Panc1 (cell line): Measurements from ENCODE around the gene PRAMEF13. TPM values are rescaled to one million over a fixed set of nuclear protein-coding genes. Genes with fewer than 3 reads are reported as not detected.

Experiments
- total RNA-seq: library from RNA; stranded (reverse); gene quantifications from one replicate; pipeline ENCODE4 v1.2.1, GENCODE V29; 2021; ENCODE audit not compliant: unreplicated experiment

The PRAMEF13 gene
- total RNA-seq, 1 experiment from 2014 or later = not detected

Other genes with a start within 250 kb of the PRAMEF13 start
- gene PRAMEF27, start 144.8 kb downstream of the PRAMEF13 start, total RNA-seq = not detected
- gene HNRNPCL3, start 140.6 kb downstream of the PRAMEF13 start, total RNA-seq = not detected
- not detected for gene PRAMEF25, start 130.6 kb downstream of the PRAMEF13 start, total RNA-seq
- not detected for gene HNRNPCL2, start 84.6 kb downstream of the PRAMEF13 start, total RNA-seq
- gene PRAMEF26, start 45.4 kb downstream of the PRAMEF13 start, total RNA-seq = not detected
- not detected for gene HNRNPCL4, start 35.8 kb downstream of the PRAMEF13 start, total RNA-seq
- not detected for gene PRAMEF9, start 29.6 kb downstream of the PRAMEF13 start, total RNA-seq
- gene PRAMEF18, start 24.7 kb upstream of the PRAMEF13 start, total RNA-seq = not detected
- not detected for gene PRAMEF5, start 52.8 kb upstream of the PRAMEF13 start, total RNA-seq
- not detected for gene PRAMEF8, start 83.7 kb upstream of the PRAMEF13 start, total RNA-seq
- not detected for gene PRAMEF33, start 102.1 kb upstream of the PRAMEF13 start, total RNA-seq
- gene PRAMEF15, start 114.2 kb upstream of the PRAMEF13 start, total RNA-seq = not detected
- gene PRAMEF14, start 145.7 kb upstream of the PRAMEF13 start, total RNA-seq = not detected
- not detected for gene PRAMEF19, start 170.5 kb upstream of the PRAMEF13 start, total RNA-seq
- gene PRAMEF17, start 188.2 kb upstream of the PRAMEF13 start, total RNA-seq = not detected
- not detected for gene PRAMEF20, start 209.0 kb upstream of the PRAMEF13 start, total RNA-seq